KOPT-K1 (cell line): ENCODE measurements around the gene TAS2R39.
"Not testable (repeated sequence)": the region's sequence is repeated elsewhere in the genome, so short reads cannot be mapped to it uniquely, and the experiment has no call there.

Experiments used
- H3K27ac ChIP-seq: fragments of 200-600 bp; sonication (generic); 2 replicates; pipeline ENCODE4 v1.5.1; 2016; ENCODE audit warnings: antibody characterized with exemption, mild to moderate bottlenecking, low read depth, low read length; ENCODE audit not compliant: poor library complexity, severe bottlenecking
- H3K36me3 ChIP-seq: fragments of 200-600 bp; sonication (generic); 2 replicates; pipeline ENCODE4 v1.5.1; 2017; ENCODE audit warnings: antibody characterized with exemption, mild to moderate bottlenecking, low read length, moderate library complexity; ENCODE audit not compliant: insufficient read depth
- H3K9me3 ChIP-seq: fragments of 200-600 bp; sonication (generic); 2 replicates; pipeline ENCODE4 v1.5.1; 2017; ENCODE audit warnings: antibody characterized with exemption, low read length, mild to moderate bottlenecking; ENCODE audit not compliant: insufficient read depth, poor library complexity, severe bottlenecking

Gene TAS2R39

GRCh38 chr7:143202161-143202560 lies 18.9 kb downstream of the TAS2R39 start:
- Histone ChIP-seq H3K9me3 (no peaks in the 10 kb centered on the region), H3K27ac (no peak overlapping the region), H3K36me3 (no peaks in the 10 kb centered on the region)

DNA sequence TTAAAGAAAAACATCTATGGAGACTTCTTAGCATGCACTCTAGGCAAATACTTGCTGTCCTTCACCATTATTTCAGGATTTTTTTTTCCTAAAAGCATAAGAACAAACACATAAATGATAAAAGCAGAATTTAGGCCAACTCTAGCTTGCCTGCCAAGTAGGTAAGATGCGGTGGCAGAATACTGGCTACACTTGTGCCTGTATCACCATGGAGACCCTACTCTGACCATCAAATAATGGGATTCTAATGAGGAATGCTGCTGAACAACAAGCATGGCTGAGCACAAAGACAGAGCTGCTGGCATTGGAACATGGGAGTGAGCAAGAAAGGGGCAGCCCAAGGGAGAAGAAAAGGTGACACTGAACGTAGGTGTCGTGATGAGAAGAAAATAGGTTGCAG lies 20.2 kb downstream of the TAS2R39 start:
- no peak overlapping the region for H3K27ac ChIP-seq
- no peaks in the 10 kb centered on the region for H3K9me3 ChIP-seq
- no peaks in the 10 kb centered on the region for H3K36me3 ChIP-seq

DNA sequence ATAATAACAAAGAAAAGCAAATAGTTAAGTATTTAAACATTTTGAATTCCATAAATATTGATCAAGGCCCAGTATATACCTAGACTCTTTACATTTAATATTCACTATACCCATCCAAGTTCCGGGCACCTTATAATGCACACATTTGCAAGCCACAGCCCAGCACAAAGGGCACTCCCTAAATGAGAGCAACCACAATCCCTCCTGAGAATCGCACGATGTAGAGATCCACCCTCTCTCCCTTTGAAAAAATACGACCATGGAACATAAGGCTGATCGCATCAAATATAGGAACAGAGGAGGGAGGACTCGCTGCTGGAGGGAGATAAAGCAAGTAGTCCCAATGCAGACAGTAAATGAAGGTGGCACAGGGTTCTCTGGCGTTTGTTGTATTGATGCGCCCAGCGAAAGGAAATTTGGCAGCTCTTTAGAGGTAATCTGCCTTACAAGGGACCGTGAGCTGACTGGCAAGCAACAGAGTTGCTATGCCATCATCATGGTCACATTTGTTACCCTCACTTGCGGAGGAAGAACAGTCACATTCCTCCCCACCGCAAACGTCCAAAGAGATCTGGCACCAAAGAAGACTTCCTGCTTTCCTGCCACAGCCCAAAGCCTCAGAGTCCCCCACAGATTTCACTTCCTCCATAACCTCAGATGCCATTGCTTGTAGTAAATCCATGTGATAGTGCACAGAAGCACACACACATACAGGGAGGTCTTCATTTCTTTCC lies 22.5 kb downstream of the TAS2R39 start:
- H3K27ac ChIP-seq, result no peak overlapping the region
- H3K36me3 ChIP-seq, result no peaks in the 10 kb centered on the region
- no peaks in the 10 kb centered on the region for H3K9me3 ChIP-seq

DNA sequence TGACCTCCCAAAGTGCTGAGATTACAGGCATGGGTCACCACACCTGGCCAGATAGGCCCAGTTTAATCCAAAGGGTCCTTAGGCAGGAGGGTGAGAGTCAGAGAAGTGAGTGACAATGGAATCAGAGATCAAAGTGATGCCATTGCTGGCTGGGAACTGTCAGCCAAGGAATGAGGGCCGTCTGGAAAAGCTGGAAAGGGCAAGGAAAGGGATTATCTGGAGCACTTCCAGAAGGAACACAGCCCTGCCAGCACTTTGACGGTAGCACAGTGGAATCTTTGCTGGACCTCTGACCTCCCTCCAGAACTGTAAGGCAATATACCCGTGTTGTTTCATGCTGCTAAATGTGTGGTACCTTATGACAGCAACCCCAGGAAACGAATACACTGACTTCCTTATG lies 27.3 kb downstream of the TAS2R39 start:
- H3K9me3 ChIP-seq, result no peaks in the 10 kb centered on the region

GRCh38 chr7:143213478-143213877 lies 30.3 kb downstream of the TAS2R39 start:
- H3K9me3 ChIP-seq, H3K36me3 ChIP-seq, H3K27ac ChIP-seq: not testable (repeated sequence)

More for the DNA sequence above, 27.3 kb downstream of the TAS2R39 start:
- Histone ChIP-seq H3K36me3 (no peaks in the 10 kb centered on the region), H3K27ac (no peak overlapping the region)

- Histone ChIP-seq H3K9me3 (no peaks in the 10 kb centered on the region), H3K36me3 (no peaks in the 10 kb centered on the region), H3K27ac (no peak overlapping the region)
Measured at GRCh38 chr7:143214789-143215679, 31.8 kb downstream of the TAS2R39 start.

DNA sequence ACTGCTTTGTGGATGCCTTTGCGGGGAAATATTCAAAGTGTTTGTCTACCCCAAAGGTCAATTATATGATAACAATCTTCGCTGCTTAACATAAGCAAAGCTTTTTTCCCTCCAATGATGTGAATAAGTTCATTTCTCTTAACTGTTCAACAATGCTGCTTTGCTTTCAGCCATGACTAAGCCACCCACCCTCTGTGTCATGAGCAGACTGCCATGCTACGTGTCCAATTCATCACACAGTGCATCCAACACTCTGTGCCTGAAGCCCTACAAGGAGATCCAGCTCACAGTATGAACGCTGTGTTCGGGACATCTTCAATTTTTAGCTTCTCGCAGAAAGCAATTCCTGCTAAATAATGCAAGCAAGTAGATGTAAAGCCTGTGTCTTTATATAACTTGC lies 32.9 kb downstream of the TAS2R39 start:
- Histone ChIP-seq H3K36me3 (no peaks in the 10 kb centered on the region), H3K9me3 (no peaks in the 10 kb centered on the region), H3K27ac (no peak overlapping the region)

GRCh38 chr7:143216686-143217085 lies 33.5 kb downstream of the TAS2R39 start:
- no peaks in the 10 kb centered on the region for H3K36me3 ChIP-seq
- H3K9me3 ChIP-seq, result no peaks in the 10 kb centered on the region
- no peak overlapping the region for H3K27ac ChIP-seq

GRCh38 chr7:143217806-143218205 lies 34.6 kb downstream of the TAS2R39 start:
- Histone ChIP-seq H3K27ac (no peak overlapping the region), H3K9me3 (no peaks in the 10 kb centered on the region), H3K36me3 (no peaks in the 10 kb centered on the region)

- no peak overlapping the region for H3K27ac ChIP-seq
- H3K9me3 ChIP-seq, result no peaks in the 10 kb centered on the region
- H3K36me3 ChIP-seq, result no peaks in the 10 kb centered on the region
Measured at GRCh38 chr7:143221286-143221685, 38.1 kb downstream of the TAS2R39 start.

DNA sequence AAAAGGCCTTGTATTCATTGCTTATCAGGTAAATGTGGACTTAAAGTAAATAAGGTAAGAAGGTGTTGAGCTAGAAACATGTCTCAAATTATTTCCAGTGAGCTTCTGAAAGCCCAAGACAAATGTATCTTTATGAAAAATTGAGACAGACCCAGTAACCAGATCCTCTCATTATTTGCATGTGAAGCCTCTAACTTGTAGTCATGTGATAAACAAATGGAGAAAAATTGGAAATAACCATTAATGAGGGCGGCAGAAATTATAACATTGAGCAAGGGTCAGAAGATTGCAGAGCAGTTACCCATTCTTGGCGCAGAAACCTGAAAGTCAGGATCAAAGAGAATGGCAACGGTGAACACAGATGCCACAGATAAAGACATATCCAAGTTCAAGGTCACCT lies 38.5 kb downstream of the TAS2R39 start, which contains the start of gene TAS2R40:
Gene TAS2R40 (plus strand): TSS at position 301 of the 400 bp plus-strand sequence. CDS start 42 bp downstream, at position 343.
- Histone ChIP-seq H3K9me3 (no peaks in the 10 kb centered on the region), H3K36me3 (no peaks in the 10 kb centered on the region), H3K27ac (no peak within 1 kb of the TSS)

GRCh38 chr7:143222782-143223181 lies 39.6 kb downstream of the TAS2R39 start:
- Histone ChIP-seq H3K36me3 (no peaks in the 10 kb centered on the region), H3K9me3 (no peaks in the 10 kb centered on the region), H3K27ac (no peak overlapping the region)

DNA sequence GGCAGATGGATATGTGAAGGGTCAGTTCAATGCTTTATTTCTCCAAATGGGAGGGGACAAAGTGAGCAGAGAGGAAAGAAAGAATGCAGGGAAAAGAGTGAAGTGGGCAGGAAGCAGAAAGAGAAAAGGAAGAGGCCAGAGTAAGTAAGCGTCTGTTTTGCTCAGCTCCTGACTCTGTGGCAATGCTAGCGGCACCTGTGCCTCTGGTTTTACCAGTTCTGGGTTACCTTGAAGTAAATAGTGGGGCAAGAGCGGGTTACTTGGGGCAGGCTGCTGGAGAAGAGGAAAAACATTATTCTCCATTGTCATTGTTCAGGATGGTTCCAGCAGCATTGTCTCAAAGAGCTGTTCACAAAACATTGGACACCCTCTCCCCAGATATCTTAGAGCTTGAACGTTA lies 40.6 kb downstream of the TAS2R39 start:
- no peak overlapping the region for H3K27ac ChIP-seq
- no peaks in the 10 kb centered on the region for H3K9me3 ChIP-seq
- no peaks in the 10 kb centered on the region for H3K36me3 ChIP-seq

DNA sequence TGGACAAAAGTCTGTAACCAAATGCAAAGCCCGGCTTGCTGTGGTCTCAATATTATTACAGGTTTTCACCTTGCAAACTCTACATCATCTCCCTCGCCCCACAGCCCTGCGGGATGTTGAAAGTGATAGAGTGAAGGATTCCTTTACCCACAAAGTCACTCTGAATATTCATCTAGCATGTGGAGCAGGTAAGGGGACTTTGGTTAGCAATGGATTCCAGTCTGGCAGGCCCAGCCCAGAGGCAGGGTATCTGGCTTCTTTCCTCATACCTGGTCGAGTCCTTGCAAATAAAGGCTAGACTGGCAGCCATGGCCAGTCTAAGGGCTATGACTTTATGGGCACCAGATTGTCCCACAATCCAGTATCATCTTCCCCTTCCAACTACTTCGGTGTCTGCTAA lies 41.8 kb downstream of the TAS2R39 start:
- H3K36me3 ChIP-seq, result no peaks in the 10 kb centered on the region
- no peak overlapping the region for H3K27ac ChIP-seq
- H3K9me3 ChIP-seq, result no peaks in the 10 kb centered on the region

GRCh38 chr7:143227806-143228205 lies 44.6 kb downstream of the TAS2R39 start:
- no peak overlapping the region for H3K27ac ChIP-seq
- H3K9me3 ChIP-seq, result no peaks in the 10 kb centered on the region
- no peaks in the 10 kb centered on the region for H3K36me3 ChIP-seq
